IPS-NIHi11 (cell line): ENCODE results near the gene PPP2R1B.
"Not testable (repeated sequence)": the region's sequence is repeated elsewhere in the genome, so short reads cannot be mapped to it uniquely, and the experiment has no call there.

Source experiments
- DNase-seq: peaks from one replicate; pipeline ENCODE4 v3.0.0; 2012; ENCODE audit warnings: mixed read lengths, low spot score

The PPP2R1B gene

GRCh38 chr11:111765984-111766833 is at the start of gene PPP2R1B:
Gene PPP2R1B, minus strand, starts transcription at chr11:111766389. Its CDS starts 28 bp downstream, at chr11:111766361.
- peak; percentile 96 for DNase-seq

DNA sequence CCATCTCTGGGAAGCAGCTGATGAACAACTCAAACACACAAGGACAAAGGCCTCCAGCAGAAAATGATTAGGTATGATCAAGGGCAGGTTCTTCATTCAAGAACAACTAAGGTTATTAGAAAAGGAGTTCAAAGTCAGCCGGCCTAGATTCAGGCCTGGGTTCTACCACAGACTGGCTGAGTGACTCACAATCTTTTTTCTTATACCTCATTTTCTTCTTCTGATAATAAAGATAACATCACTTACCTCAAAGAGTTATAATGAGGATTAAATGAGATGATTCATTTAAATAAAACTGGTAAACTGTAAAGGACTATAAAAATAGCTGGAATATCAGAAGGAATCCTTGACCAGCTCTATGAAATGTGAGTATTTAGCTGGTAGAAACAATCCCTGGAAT is 49.3 kb upstream of the PPP2R1B start:
- DNase-seq: no peak

DNA sequence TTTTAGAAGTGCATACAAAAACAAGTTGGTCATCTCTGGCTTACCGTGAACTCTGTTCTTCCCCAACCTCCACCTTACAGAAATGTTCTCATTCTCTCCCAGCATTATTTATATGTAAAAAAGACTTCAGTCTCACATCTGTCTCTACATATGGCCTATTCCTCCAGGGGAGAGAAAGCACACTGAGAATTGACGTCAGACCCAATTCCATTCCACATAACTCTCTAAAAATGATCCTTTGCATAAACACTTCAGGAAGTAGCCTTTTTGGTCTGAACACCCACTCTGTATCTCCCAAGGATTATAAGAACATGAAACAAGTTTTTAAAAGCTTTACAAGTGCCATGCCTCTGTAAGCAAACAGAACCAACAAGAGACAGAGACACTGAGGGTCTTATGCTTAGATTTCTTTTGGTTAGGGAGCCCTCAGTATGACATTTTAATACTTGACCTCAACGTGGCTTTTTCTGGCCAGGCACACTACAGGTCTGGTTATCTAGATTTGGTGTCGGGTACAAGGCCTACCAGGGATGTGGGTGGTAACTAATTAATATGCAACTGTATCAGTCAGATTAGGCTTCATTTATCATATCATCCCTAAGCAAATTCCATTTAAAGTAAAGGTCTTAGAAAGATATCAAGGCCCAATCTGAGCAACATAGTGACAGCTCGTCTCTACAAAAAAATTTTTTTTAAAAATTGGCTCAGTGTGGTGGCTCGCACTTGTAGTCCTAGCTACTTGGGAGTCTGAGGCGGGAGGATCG is 48.5 kb upstream of the PPP2R1B start:
- DNase-seq: no peak

DNA sequence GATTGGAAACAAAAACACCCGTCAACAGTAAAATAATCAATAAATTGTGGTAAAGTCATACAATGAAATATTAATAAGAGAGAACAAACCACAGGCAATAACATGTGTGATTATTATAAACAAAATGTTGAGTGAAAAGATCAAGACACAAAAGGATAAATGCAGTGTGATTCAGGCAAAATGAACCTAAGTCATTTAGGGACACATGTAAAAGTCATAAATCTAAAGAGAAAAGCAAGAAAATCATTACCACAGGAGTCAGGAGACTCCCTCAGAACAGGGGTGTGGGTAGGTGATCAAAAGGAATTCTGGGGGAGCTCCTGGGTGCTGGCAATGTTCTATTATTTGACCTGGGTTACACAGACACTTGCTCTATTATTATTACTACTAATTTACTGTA is 47.9 kb upstream of the PPP2R1B start:
- DNase-seq: no peak

DNA sequence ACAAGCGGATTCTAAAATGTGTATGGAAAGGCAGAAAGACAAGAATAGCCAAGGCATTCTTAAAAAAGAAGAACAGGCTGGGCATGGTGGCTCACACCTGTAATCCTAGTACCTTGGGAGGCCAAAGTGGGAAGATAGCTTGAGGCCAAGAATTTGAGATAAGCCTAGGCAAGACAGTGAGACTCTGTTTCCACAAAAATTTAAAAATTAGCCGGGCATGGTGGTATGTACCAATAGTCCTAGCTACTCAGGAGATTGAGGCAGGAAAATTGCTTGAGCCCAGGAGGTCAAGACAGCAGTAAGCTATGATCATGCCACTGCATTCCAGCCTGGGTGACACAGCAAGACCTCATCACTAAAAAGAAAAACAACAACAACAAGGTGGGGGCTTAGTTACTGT is 46.0 kb upstream of the PPP2R1B start:
- DNase-seq: no peak

GRCh38 chr11:111811445-111811844 is 45.3 kb upstream of the PPP2R1B start:
- no peak for DNase-seq

GRCh38 chr11:111808834-111809233 is 42.6 kb upstream of the PPP2R1B start:
- DNase-seq: no peak

DNA sequence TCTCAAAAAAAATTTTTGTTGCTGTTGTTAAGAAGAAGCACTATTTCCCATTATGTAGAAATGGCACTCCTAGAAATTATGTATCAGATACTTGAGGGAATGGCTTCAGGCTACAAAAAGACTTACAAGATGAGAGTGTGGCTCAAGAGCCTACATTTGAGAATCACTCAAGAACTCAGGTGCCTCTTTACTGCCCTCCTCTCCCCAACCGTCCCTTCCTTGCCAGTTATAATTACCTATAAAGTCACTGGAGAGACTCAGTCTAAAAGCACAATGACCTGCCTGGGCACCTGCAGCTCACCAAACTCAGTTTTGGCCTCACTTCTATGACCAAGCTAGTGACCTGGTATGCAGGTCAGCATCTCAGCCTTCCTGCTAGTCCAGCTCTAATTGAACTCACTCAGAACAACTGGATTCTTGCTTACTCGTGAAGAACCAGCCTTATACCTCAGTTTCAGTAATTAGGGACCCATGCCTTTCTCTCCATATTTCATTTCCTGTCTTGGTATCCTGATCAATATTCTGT is 41.9 kb upstream of the PPP2R1B start:
- DNase-seq: no peak

DNA sequence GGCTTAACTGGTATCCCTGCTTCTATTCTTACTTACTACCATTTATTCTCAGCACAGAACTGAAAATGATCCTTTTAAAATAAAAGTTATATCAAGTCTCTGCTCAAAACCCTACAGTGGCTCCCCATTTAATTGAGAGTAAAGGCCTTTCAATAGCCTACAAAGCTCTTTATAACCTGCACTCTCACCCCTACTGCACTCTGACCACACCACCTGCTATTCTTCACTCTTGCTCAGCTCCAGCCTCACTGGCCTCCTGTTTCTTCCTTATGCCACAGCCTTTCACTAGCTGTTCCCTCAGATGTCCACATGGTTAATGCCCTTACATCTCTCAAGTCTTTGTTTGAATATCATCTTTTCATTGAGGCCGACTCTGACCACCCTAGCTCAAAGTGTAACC is 40.9 kb upstream of the PPP2R1B start:
- DNase-seq: no peak

DNA sequence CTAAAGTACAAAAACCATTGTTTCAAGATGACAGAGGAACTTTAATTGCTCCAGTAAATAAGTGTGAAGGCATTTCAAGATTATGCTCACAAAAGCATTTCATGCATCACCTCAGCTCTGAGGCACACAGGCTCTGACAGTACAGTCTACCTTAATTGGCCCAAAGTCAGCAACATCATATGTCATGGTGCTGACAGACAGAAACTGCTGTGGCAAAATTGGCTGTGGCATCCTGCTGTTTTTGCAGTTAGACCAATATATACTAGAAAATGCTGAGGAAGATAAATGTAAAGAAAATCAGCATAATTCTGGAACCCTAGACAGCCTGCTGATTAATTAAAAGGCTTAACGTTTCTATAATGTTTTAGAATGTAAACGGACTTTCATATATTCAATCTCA is 34.9 kb upstream of the PPP2R1B start:
- DNase-seq: no peak

DNA sequence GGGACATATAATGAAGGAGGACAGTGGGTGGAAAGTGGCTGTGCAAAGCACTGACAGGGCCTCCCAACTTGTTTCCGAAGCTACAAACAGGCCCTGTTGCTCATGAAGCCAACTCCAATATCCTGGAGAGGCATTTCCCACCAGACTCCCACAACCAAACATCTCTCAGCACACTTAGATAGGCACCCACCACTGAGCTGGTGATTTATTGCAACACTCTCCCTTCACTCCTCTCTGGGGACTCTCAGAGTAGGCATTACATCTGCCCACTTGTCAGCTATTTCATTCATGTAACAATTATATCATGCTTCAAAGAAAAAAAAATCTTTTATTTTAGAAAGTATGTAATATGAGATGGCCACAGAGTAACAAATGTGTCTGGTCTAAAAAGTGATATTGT is 32.1 kb upstream of the PPP2R1B start:
- no peak for DNase-seq

DNA sequence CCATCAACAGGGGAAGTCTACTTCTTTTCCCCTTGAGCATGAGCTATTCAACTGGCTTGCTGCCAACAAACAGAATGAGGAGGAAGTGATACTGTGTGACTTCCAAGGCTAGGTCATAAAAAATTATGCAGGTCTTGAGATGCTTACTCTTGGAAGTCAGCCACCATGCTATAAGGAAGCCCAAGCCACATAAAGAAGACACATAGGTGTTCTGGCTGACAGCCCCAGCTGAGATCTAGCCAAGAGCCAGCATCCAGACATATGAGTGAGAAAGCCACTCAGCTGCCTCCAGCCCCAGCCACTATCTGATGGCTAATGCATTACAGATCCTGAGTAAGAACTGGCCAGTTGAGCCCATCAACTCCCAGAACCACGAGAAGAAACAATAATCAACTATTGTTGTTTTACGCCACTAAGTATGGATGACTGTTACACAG is 31.0 kb upstream of the PPP2R1B start:
- no peak for DNase-seq

GRCh38 chr11:111796696-111797095 is 30.5 kb upstream of the PPP2R1B start:
- DNase-seq: no peak

- DNase-seq: no peak
These were observed 29.3 kb upstream of the PPP2R1B start for GRCh38 chr11:111795334-111795985.

- DNase-seq: no peak
These were observed 27.7 kb upstream of the PPP2R1B start for GRCh38 chr11:111793863-111794262.

DNA sequence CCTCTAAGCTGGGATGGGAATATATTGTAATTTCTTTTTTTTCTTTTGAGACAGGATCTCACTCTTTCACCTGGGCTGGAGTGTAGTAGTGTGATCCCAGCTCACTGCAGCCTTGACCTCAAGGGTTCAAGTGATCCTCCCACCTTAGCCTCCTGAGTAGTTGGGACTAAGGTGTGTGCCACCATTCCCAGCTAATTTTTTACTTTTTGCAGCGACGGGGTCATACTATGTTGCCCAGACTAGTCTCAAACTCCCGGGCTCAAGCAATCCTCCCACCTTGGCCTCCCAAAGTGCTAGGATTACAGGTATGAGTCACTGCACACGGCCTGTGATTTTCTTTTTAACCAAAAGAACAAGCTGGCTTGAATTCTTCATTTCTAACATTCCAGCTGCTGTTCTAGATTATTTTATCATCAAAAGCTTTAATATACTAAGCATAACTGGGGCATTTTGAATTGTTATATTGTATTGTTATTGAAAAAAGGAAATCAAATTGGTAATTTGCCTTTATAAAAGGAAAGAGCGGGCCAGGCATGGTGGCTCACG is 26.8 kb upstream of the PPP2R1B start:
- DNase-seq: no peak

GRCh38 chr11:111792314-111792713 is 26.1 kb upstream of the PPP2R1B start:
- no peak for DNase-seq

GRCh38 chr11:111788464-111788863 is 22.3 kb upstream of the PPP2R1B start:
- no peak for DNase-seq

GRCh38 chr11:111788051-111788450 is 21.9 kb upstream of the PPP2R1B start:
- DNase-seq: no peak

DNA sequence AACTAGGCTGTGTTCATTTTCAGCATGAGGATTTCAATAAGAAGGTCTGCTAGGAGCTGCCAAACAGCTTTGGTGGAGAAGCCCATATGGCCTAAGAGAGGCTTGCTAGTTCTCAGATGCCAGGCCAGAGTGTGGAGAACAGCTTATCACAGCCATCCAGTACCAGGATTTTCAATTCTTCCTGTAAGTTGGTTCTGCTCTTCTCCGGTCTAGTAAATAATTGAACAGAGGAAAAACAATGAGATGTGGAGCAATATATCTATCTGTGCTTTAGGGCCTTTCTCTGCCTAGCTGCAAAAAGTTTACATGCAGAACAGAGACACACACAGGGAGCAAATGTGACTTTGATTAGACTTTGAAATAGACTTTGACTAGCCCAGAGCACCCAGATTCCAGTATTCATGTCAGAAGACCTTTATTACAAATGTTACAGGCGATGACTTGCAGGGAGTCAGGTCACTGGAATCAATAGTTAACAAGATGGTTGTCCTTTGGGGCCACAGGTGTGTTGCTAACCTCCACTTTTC is 19.8 kb upstream of the PPP2R1B start:
- DNase-seq: no peak

DNA sequence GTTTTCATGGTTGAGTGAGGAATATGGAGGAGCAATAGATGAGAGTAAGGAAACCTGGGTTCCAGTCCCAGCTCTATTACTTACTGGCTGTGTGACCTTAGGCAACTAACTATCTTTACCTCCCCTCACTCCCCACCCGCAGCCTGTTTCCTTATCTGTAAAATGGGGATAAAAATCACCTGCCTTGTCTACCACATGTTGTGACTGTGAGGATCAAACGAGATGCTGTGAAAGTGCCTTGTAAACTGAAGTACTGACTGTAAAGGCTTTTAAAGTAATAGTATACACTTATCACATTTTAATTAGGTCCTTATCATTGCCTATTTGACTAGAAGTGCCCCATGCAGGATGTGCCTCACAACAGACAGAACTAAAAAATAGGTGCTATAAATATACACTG is 18.9 kb upstream of the PPP2R1B start:
- DNase-seq: no peak

DNA sequence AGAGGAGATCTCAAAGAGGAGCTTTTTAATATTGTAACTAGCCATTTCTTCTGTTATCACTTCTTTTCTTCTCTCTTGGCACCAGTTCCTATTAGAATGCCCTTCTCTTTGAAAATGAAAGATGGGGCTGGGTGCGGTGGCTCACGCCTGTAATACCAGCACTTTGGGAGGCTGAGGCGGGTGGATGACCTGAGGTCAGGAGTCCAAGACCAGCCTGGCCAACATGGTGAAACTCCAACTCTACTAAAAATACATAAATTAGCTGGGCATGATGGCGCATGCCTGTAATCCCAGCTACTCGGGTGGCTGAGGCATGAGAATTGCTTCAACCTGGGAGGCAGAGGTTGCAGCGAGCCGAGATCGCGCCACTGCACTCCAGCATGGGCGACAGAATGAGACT is 18.1 kb upstream of the PPP2R1B start:
- not testable (repeated sequence) for DNase-seq
